ENCODE results near the gene ZNF597.
"Not testable (repeated sequence)": the region's sequence is repeated elsewhere in the genome, so short reads cannot be mapped to it uniquely, and the experiment has no call there.

- TF ChIP-seq FOSL1 (IDR thresholded peaks at IDR 0.05; ENCODE audit: low read depth); SIN3A (IDR thresholded peaks at IDR 0.05; ENCODE audit: low read depth); CTCF (IDR thresholded peaks at IDR 0.05 in 2 of 3, conservative IDR thresholded peaks at IDR 0.05 in 1 of 3; ENCODE audit: borderline replicate concordance in 1 of 3, insufficient read depth in 1 of 3, low read depth in 2 of 3, low read length in 2 of 3); POLR2A (IDR thresholded peaks at IDR 0.05; ENCODE audit: borderline replicate concordance, extremely low read depth, insufficient read depth, insufficient read length); ZNF274 (IDR thresholded peaks at IDR 0.05; ENCODE audit: low read depth, low read length); POLR2AphosphoS5 (IDR thresholded peaks at IDR 0.05; ENCODE audit: low read depth, low read length); EGR1 (IDR thresholded peaks at IDR 0.05; ENCODE audit: low read depth): not testable (repeated sequence)
- TF ChIP-seq, protein P1, sequence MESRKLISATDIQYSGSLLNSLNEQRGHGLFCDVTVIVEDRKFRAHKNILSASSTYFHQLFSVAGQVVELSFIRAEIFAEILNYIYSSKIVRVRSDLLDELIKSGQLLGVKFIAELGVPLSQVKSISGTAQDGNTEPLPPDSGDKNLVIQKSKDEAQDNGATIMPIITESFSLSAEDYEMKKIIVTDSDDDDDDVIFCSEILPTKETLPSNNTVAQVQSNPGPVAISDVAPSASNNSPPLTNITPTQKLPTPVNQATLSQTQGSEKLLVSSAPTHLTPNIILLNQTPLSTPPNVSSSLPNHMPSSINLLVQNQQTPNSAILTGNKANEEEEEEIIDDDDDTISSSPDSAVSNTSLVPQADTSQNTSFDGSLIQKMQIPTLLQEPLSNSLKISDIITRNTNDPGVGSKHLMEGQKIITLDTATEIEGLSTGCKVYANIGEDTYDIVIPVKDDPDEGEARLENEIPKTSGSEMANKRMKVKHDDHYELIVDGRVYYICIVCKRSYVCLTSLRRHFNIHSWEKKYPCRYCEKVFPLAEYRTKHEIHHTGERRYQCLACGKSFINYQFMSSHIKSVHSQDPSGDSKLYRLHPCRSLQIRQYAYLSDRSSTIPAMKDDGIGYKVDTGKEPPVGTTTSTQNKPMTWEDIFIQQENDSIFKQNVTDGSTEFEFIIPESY (IDR thresholded peaks at IDR 0.05; ENCODE audit: extremely low read depth, insufficient replicate concordance, low read length), result not testable (repeated sequence)
Measured at GRCh38 chr16:3473596-3473943, 30.3 kb upstream of the ZNF597 start.
